Measurements from ENCODE around the gene MRPL2.

The MRPL2 gene

GRCh38 chr6:43093436-43094289, 34.4 kb upstream of the MRPL2 start:
- Histone ChIP-seq H3K9me3 (ENCODE audit: control insufficient read depth, insufficient read depth, low read length) (no peaks in the 10 kb centered on the region), H3K27me3 (ENCODE audit: control insufficient read depth, insufficient read depth, low read length) (no peaks in the 10 kb centered on the region), H3K4me3 (ENCODE audit: low read length) (no peak overlapping the region), H3K36me3 (ENCODE audit: control insufficient read depth, insufficient read depth, low read length) (no peaks in the 10 kb centered on the region), H3K4me1 (ENCODE audit: control insufficient read depth, insufficient read depth, low read length) (peaks cover 20% of the 10 kb centered on the region), H3K27ac (ENCODE audit: low read length) (no peak overlapping the region)
- WGBS (ENCODE audit: insufficient coverage, insufficient read length) = no CpG with 5 or more reads among the region's 9 CpGs
- DNase-seq (ENCODE audit: low read depth, low spot score) = no peak

DNA sequence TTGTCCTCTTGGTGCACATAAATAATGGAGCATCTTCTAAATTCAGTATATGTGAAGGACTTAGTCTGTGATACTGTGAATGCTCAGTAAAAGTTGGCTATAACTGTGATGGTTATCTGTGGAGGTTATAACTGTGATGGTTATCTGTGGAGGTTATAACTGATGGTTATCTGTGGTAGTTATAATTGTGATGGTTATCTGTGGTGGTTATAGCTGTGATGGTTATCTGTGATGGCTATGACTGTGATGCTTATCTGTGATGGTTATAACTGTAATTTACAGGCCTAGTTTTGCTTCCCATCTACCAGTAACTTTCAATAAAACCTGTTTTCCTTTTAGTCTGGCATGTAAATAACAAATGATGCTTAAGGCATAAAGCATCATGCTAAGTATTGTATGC, 33.4 kb upstream of the MRPL2 start:
- Histone ChIP-seq H3K4me1 (ENCODE audit: control insufficient read depth, insufficient read depth, low read length) (peaks cover 19% of the 10 kb centered on the region), H3K36me3 (ENCODE audit: control insufficient read depth, insufficient read depth, low read length) (no peaks in the 10 kb centered on the region), H3K27me3 (ENCODE audit: control insufficient read depth, insufficient read depth, low read length) (no peaks in the 10 kb centered on the region), H3K9me3 (ENCODE audit: control insufficient read depth, insufficient read depth, low read length) (no peaks in the 10 kb centered on the region), H3K4me3 (ENCODE audit: low read length) (no peak overlapping the region), H3K27ac (ENCODE audit: low read length) (no peak overlapping the region)
- no peak for DNase-seq (ENCODE audit: low read depth, low spot score)

GRCh38 chr6:43091436-43091991, 32.3 kb upstream of the MRPL2 start:
- Histone ChIP-seq H3K4me3 (ENCODE audit: low read length) (no peak overlapping the region), H3K36me3 (ENCODE audit: control insufficient read depth, insufficient read depth, low read length) (no peaks in the 10 kb centered on the region), H3K4me1 (ENCODE audit: control insufficient read depth, insufficient read depth, low read length) (peaks cover 18% of the 10 kb centered on the region), H3K9me3 (ENCODE audit: control insufficient read depth, insufficient read depth, low read length) (no peaks in the 10 kb centered on the region), H3K27ac (ENCODE audit: low read length) (no peak overlapping the region), H3K27me3 (ENCODE audit: control insufficient read depth, insufficient read depth, low read length) (no peaks in the 10 kb centered on the region)
- WGBS (ENCODE audit: insufficient coverage, insufficient read length) = no CpG with 5 or more reads among the region's 10 CpGs
- no peak for DNase-seq (ENCODE audit: low read depth, low spot score)

DNA sequence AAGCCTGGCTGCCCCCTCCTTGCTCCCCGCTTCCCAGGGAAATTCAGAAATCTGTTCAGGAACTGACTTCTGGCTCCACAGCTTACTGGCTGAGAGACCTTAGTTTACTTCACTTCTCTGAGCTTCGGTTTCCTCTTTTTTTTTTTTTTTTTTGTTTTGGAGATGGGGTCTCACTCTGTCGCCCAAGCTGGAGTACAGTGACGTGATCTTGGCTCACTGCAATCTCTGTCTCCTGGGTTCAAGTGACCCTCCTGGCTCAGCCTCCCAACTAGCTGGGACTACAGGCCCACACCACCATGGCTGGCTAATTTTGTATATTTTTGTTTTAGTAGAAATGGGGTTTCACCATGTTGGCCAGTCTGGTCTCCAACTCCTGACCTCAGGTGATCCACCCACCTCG, 31.8 kb upstream of the MRPL2 start:
- WGBS (ENCODE audit: insufficient coverage, insufficient read length) = no CpG with 5 or more reads among the region's 5 CpGs
- Histone ChIP-seq H3K27ac (ENCODE audit: low read length) (peak overlapping the region; percentile 96), H3K9me3 (ENCODE audit: control insufficient read depth, insufficient read depth, low read length) (no peaks in the 10 kb centered on the region), H3K4me1 (ENCODE audit: control insufficient read depth, insufficient read depth, low read length) (peaks cover 17% of the 10 kb centered on the region), H3K4me3 (ENCODE audit: low read length) (no peak overlapping the region), H3K36me3 (ENCODE audit: control insufficient read depth, insufficient read depth, low read length) (no peaks in the 10 kb centered on the region), H3K27me3 (ENCODE audit: control insufficient read depth, insufficient read depth, low read length) (no peaks in the 10 kb centered on the region)
- DNase-seq (ENCODE audit: low read depth, low spot score) = no peak

DNA sequence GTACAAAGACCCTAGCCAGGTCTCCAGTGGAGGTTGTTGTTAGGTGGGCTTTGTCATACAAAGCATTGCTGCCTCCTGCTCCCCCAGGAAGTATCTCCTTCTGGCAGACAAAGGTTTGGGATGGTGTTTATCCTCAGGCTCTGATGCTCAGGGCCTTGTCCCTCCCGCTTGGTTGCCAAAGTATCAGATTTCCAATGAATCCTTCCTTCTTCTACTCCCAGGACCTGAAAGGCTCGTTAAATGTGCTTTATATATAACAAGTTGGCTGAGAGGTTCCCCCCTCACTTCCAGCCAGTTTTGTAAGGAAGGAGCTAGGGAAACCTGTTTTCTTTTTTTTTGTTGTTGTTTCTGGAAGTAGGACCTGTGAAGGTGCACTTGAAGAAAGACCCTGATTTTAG, 31.3 kb upstream of the MRPL2 start:
- H3K9me3 ChIP-seq (ENCODE audit: control insufficient read depth, insufficient read depth, low read length) = no peaks in the 10 kb centered on the region
- DNase-seq (ENCODE audit: low read depth, low spot score) = no peak
- H3K27ac ChIP-seq (ENCODE audit: low read length) = peak overlapping the region; percentile 96

DNA sequence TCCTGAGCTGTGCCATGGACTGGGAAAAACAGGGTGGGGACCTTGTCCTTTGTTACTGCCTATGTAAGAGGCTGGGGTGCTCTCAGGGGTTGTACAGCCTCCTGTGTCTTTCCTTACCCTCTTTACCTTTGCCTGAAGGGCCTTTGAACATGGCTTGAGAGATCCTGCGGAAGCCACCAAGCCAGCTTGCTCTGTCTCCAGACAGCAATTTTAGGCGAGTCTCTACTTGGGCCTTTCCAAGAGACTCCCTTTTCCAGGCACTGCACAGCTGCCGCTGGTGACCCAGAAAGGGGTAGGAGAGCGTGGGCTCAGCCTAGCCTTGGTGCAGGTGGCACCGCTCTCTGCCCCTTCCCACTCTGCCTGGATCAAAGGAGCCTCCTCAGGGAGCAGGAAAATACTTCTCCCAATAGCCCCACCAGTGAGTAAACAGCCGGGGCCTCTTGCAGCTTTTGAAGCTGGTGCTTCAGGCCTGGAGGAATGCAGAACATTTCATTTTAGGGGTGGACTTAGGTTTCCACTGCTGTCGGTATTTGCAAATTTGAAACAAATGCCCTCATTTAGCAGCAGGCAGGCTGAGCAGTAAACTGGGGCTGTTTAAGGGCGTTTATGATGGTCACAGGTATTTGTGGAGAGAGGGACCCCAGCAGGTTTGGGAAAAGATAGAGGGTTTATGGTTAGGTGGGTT, 30.8 kb upstream of the MRPL2 start:
- H3K27ac ChIP-seq (ENCODE audit: low read length) = peak overlapping the region; percentile 96

More for the DNA sequence above, 31.3 kb upstream of the MRPL2 start:
- Histone ChIP-seq H3K4me3 (ENCODE audit: low read length) (no peak overlapping the region), H3K4me1 (ENCODE audit: control insufficient read depth, insufficient read depth, low read length) (peaks cover 15% of the 10 kb centered on the region), H3K36me3 (ENCODE audit: control insufficient read depth, insufficient read depth, low read length) (no peaks in the 10 kb centered on the region), H3K27me3 (ENCODE audit: control insufficient read depth, insufficient read depth, low read length) (no peaks in the 10 kb centered on the region)
- WGBS (ENCODE audit: insufficient coverage, insufficient read length) = no CpG with 5 or more reads among the region's 2 CpGs

GRCh38 chr6:43089467-43089866, 30.2 kb upstream of the MRPL2 start:
- no CpG with 5 or more reads among the region's 4 CpGs for WGBS (ENCODE audit: insufficient coverage, insufficient read length)
- no peak overlapping the region for H3K4me3 ChIP-seq (ENCODE audit: low read length)
- no peaks in the 10 kb centered on the region for H3K9me3 ChIP-seq (ENCODE audit: control insufficient read depth, insufficient read depth, low read length)
- DNase-seq (ENCODE audit: low read depth, low spot score) = no peak
- peak overlapping the region; percentile 96 for H3K27ac ChIP-seq (ENCODE audit: low read length)
- no peaks in the 10 kb centered on the region for H3K36me3 ChIP-seq (ENCODE audit: control insufficient read depth, insufficient read depth, low read length)
- peaks cover 15% of the 10 kb centered on the region for H3K4me1 ChIP-seq (ENCODE audit: control insufficient read depth, insufficient read depth, low read length)
- no peaks in the 10 kb centered on the region for H3K27me3 ChIP-seq (ENCODE audit: control insufficient read depth, insufficient read depth, low read length)

More for the DNA sequence above, 30.8 kb upstream of the MRPL2 start:
- H3K9me3 ChIP-seq (ENCODE audit: control insufficient read depth, insufficient read depth, low read length) = no peaks in the 10 kb centered on the region
- no peak overlapping the region for H3K4me3 ChIP-seq (ENCODE audit: low read length)
- no peaks in the 10 kb centered on the region for H3K36me3 ChIP-seq (ENCODE audit: control insufficient read depth, insufficient read depth, low read length)
- H3K4me1 ChIP-seq (ENCODE audit: control insufficient read depth, insufficient read depth, low read length) = peaks cover 15% of the 10 kb centered on the region
- DNase-seq (ENCODE audit: low read depth, low spot score) = no peak
- no peaks in the 10 kb centered on the region for H3K27me3 ChIP-seq (ENCODE audit: control insufficient read depth, insufficient read depth, low read length)
- WGBS (ENCODE audit: insufficient coverage, insufficient read length) = no CpG with 5 or more reads among the region's 8 CpGs

DNA sequence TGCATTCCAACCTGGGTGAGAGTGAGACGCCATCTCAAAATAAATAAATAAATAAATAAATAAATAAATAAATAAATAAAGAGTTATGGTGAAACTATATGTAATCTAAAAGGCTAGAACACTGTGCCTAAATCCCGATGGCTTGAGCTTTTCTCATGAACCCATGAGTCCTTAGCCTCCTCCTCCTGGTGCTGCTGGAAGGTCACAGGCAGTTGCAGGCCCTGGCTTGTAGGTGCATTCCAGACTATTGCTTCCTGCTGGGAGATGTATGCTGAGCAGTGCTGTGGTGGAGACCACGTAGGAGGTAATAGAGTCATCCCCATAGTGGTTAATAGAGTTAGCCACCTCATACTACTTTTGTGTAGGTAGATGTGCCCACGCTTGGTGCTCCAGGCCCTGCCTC, 29.4 kb upstream of the MRPL2 start:
- H3K27ac ChIP-seq (ENCODE audit: low read length) = no peak overlapping the region
- WGBS (ENCODE audit: insufficient coverage, insufficient read length) = no CpG with 5 or more reads among the region's 4 CpGs
- H3K27me3 ChIP-seq (ENCODE audit: control insufficient read depth, insufficient read depth, low read length) = no peaks in the 10 kb centered on the region
- DNase-seq (ENCODE audit: low read depth, low spot score) = no peak
- no peaks in the 10 kb centered on the region for H3K36me3 ChIP-seq (ENCODE audit: control insufficient read depth, insufficient read depth, low read length)
- no peaks in the 10 kb centered on the region for H3K9me3 ChIP-seq (ENCODE audit: control insufficient read depth, insufficient read depth, low read length)
- H3K4me1 ChIP-seq (ENCODE audit: control insufficient read depth, insufficient read depth, low read length) = peaks cover 12% of the 10 kb centered on the region
- no peak overlapping the region for H3K4me3 ChIP-seq (ENCODE audit: low read length)

DNA sequence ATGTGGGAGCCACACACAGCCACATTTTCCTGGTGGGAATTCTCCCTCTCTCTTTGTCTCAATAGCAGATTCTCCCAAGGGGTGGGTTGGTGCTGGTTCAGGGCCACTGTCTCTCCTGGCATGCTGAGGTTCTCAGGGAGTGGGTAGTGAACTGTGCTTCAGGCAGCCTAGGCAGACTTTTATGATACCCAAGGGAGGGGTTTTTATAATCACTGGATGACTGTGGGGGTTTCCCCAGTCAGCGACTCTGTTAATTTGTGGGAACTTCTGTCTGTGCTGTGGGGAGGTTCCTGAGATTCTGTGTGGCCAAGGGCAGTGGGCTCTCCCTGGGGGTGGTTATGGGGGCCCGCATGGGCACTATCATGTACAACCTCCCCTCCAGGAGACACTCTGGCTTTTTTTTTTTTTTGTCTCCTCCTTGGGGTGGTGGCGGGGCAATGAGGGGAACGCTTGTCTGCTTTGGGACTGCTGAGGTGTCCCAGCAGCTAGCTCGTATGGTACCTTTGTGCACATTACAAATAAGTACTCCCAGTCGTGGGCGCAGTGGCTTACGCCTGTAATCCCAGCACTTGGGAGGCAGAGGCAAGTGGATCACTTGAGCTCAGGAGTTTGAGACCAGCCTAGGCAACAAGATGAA, 26.9 kb upstream of the MRPL2 start:
- WGBS (ENCODE audit: insufficient coverage, insufficient read length) = no CpG with 5 or more reads among the region's 8 CpGs
- Histone ChIP-seq H3K4me3 (ENCODE audit: low read length) (no peak overlapping the region), H3K36me3 (ENCODE audit: control insufficient read depth, insufficient read depth, low read length) (no peaks in the 10 kb centered on the region), H3K27ac (ENCODE audit: low read length) (no peak overlapping the region), H3K4me1 (ENCODE audit: control insufficient read depth, insufficient read depth, low read length) (peaks cover 13% of the 10 kb centered on the region), H3K27me3 (ENCODE audit: control insufficient read depth, insufficient read depth, low read length) (no peaks in the 10 kb centered on the region), H3K9me3 (ENCODE audit: control insufficient read depth, insufficient read depth, low read length) (no peaks in the 10 kb centered on the region)
- DNase-seq (ENCODE audit: low read depth, low spot score) = no peak

- no peaks in the 10 kb centered on the region for H3K36me3 ChIP-seq (ENCODE audit: control insufficient read depth, insufficient read depth, low read length)
- H3K9me3 ChIP-seq (ENCODE audit: control insufficient read depth, insufficient read depth, low read length) = no peaks in the 10 kb centered on the region
- no peak overlapping the region for H3K27ac ChIP-seq (ENCODE audit: low read length)
- no peak for DNase-seq (ENCODE audit: low read depth, low spot score)
- no peak overlapping the region for H3K4me3 ChIP-seq (ENCODE audit: low read length)
- no CpG with 5 or more reads among the region's 13 CpGs for WGBS (ENCODE audit: insufficient coverage, insufficient read length)
- H3K4me1 ChIP-seq (ENCODE audit: control insufficient read depth, insufficient read depth, low read length) = peaks cover 1% of the 10 kb centered on the region; the same call in 1 of the 2 replicates
- H3K27me3 ChIP-seq (ENCODE audit: control insufficient read depth, insufficient read depth, low read length) = no peaks in the 10 kb centered on the region
Observed at GRCh38 chr6:43082806-43083655, 23.8 kb upstream of the MRPL2 start.

All from iPS DF 6.9 (cell line).